Measurements from ENCODE around the gene PPP1R27.

Gene PPP1R27

GRCh38 chr17:81805707-81806460 is 29.0 kb downstream of the PPP1R27 start:
- TF ChIP-seq POLR2A (IDR thresholded peaks at IDR 0.05; ENCODE audit: low read length), result no peak
- no peak for TF ChIP-seq GATA1 (IDR thresholded peaks at IDR 0.05; ENCODE audit: low read depth, low read length)

GRCh38 chr17:81804559-81805399 is 30.1 kb downstream of the PPP1R27 start:
- no peak for DNase-seq
- TF ChIP-seq GATA1 (IDR thresholded peaks at IDR 0.05; ENCODE audit: low read depth, low read length) (no peak), POLR2A (IDR thresholded peaks at IDR 0.05; ENCODE audit: low read length) (no peak)

More at GRCh38 chr17:81805707-81806460, 29.0 kb downstream of the PPP1R27 start:
- DNase-seq, result no peak

- no peak for DNase-seq
- TF ChIP-seq GATA1 (IDR thresholded peaks at IDR 0.05; ENCODE audit: low read depth, low read length), result no peak
- TF ChIP-seq POLR2A (IDR thresholded peaks at IDR 0.05; ENCODE audit: low read length), result no peak
Observed at GRCh38 chr17:81803728-81804558, 30.9 kb downstream of the PPP1R27 start, which contains the start of gene GCGR. TSS of gene GCGR (plus strand) at chr17:81804150. CDS start at chr17:81809019, 4,869 bp downstream.

- no peak for TF ChIP-seq GATA1 (IDR thresholded peaks at IDR 0.05; ENCODE audit: low read depth, low read length)
- no peak for TF ChIP-seq POLR2A (IDR thresholded peaks at IDR 0.05; ENCODE audit: low read length)
Observed at GRCh38 chr17:81802856-81803643, 31.8 kb downstream of the PPP1R27 start.

GRCh38 chr17:81802048-81802758 is 32.6 kb downstream of the PPP1R27 start:
- TF ChIP-seq GATA1 (IDR thresholded peaks at IDR 0.05; ENCODE audit: low read depth, low read length) (no peak), POLR2A (IDR thresholded peaks at IDR 0.05; ENCODE audit: low read length) (no peak)
- no peak for DNase-seq

More at GRCh38 chr17:81802856-81803643, 31.8 kb downstream of the PPP1R27 start:
- DNase-seq, result no peak

GRCh38 chr17:81801327-81801726 is 33.5 kb downstream of the PPP1R27 start:
- no peak for DNase-seq
- TF ChIP-seq GATA1 (IDR thresholded peaks at IDR 0.05; ENCODE audit: low read depth, low read length) (no peak), POLR2A (IDR thresholded peaks at IDR 0.05; ENCODE audit: low read length) (no peak)

- TF ChIP-seq POLR2A (IDR thresholded peaks at IDR 0.05; ENCODE audit: low read length) (no peak), GATA1 (IDR thresholded peaks at IDR 0.05; ENCODE audit: low read depth, low read length) (no peak)
- no peak for DNase-seq
Observed at GRCh38 chr17:81794509-81794908, 40.3 kb downstream of the PPP1R27 start.

- no peak for DNase-seq
- TF ChIP-seq POLR2A (IDR thresholded peaks at IDR 0.05; ENCODE audit: low read length) (no peak), GATA1 (IDR thresholded peaks at IDR 0.05; ENCODE audit: low read depth, low read length) (no peak)
Observed at GRCh38 chr17:81794074-81794476, 40.8 kb downstream of the PPP1R27 start.

- no peak for TF ChIP-seq POLR2A (IDR thresholded peaks at IDR 0.05; ENCODE audit: low read length)
- no peak for TF ChIP-seq GATA1 (IDR thresholded peaks at IDR 0.05; ENCODE audit: low read depth, low read length)
- peak; percentile 49 to 66 for DNase-seq
Observed at GRCh38 chr17:81792675-81793615, 41.9 kb downstream of the PPP1R27 start.
